Fibroblast of lung (primary cell): Measurements from ENCODE around the gene MTMR1.

Experiments used
- CTCF ChIP-seq, 2 donors: IDR thresholded peaks in 1 of 2; conservative IDR thresholded peaks in 1 of 2; 1 replicate in 1 of 2; 2 replicates in 1 of 2; pipeline ENCODE4 v1.5.1; 2011 to 2012; ENCODE audit warnings: low read length in 2 of 2, control low read depth in 1 of 2, inconsistent platforms in 1 of 2, low read depth in 1 of 2, mild to moderate bottlenecking in 1 of 2
- EZH2 ChIP-seq: IDR thresholded peaks from 2 replicates; pipeline ENCODE4 v1.5.1; 2012; ENCODE audit warnings: low read length, control low read depth, mild to moderate bottlenecking; ENCODE audit errors: missing control alignments

GRCh38 chrX:150761819-150762216 lies 68.6 kb downstream of the MTMR1 start:
- TF ChIP-seq EZH2 = no peak
- no peak for TF ChIP-seq CTCF (conservative IDR thresholded peaks at IDR 0.05 in 1 of 2, IDR thresholded peaks at IDR 0.05 in 1 of 2; ENCODE audit: low read depth in 1 of 2, low read length in 2 of 2)
